HCT116 (cell line): ENCODE results near the gene DENND10. TPM values are rescaled to one million over a fixed set of nuclear protein-coding genes. Genes with fewer than 3 reads are reported as not detected.

ENCODE experiments used
- ATAC-seq: fragments of 200-7000 bp; cut with Tn5 transposase; 2 replicates; pipeline ENCODE4 v1.9.1; 2020; ENCODE audit warnings: mild to moderate bottlenecking, moderate library complexity
- BruUV-seq: library from RNA; stranded (reverse); fragments of 400-500 nt; replicated peaks from 2 replicates; lab custom pipeline; 2021; lab: Mats Ljungman, UMichigan
- CTCF ChIA-PET: fragments of 300-600 bp; sonication (Branson Sonifier 250); formaldehyde crosslinking; loops from one replicate; lab custom pipeline; 2021; ENCODE audit warnings: antibody characterized with exemption; lab: Charles Lee
- POLR2A ChIA-PET: fragments of 300-600, 350-600 bp; sonication (Branson Sonifier 250); formaldehyde crosslinking; loops from one replicate; lab custom pipeline; 2021; ENCODE audit warnings: antibody characterized with exemption; lab: Charles Lee
- RAD21 ChIA-PET, 2 experiments: fragments of 300-600 bp; sonication (Branson Sonifier 250); formaldehyde crosslinking; loops; one replicate each; lab custom pipeline; 2023; ENCODE audit warnings: low total read pairs in 2 of 2; ENCODE audit not compliant: uncharacterized antibody in 2 of 2, unreplicated experiment in 2 of 2, low non-redundant PET in 1 of 2; lab: Charles Lee
- DNase-seq: peaks from one replicate; pipeline ENCODE4 v3.0.0-alpha.2; 2010; ENCODE audit warnings: low read depth, low spot score
- H2AFZ ChIP-seq: fragments of 200-600 bp; shearing (Covaris generic), sonication (generic); 2 replicates; pipeline ENCODE4 v1.6.1; 2017; ENCODE audit warnings: low read depth, mixed run types, mixed read lengths, antibody characterized with exemption, low read length; ENCODE audit not compliant: poor library complexity, severe bottlenecking
- H3K27ac ChIP-seq: 2 replicates; pipeline ENCODE4 v1.5.1; 2012; ENCODE audit warnings: low read depth, low read length
- H3K27me3 ChIP-seq: fragments of 200-600 bp; sonication (generic); 2 replicates; pipeline ENCODE4 v1.6.1; 2016; ENCODE audit warnings: mixed run types, low read length, mixed read lengths; ENCODE audit not compliant: insufficient read depth
- H3K36me3 ChIP-seq, 2 experiments: fragments of 200-500 bp in 1 of 2; fragments of 200-600 bp in 1 of 2; sonication (Bioruptor generic) in 1 of 2; sonication (generic) in 1 of 2; 2 replicates each; pipeline versions ENCODE4 v1.5.1 to v1.6.1; 2014 to 2016; ENCODE audit warnings: low read length in 2 of 2, inconsistent platforms in 1 of 2, mixed read lengths in 1 of 2, mixed run types in 1 of 2; ENCODE audit not compliant: insufficient read depth in 2 of 2, control insufficient read depth in 1 of 2
- H3K4me1 ChIP-seq, 2 experiments: fragments of 200-600 bp in 1 of 2; sonication (generic) in 1 of 2; 2 replicates each; pipeline versions ENCODE4 v1.5.1 to v1.6.1; 2012 to 2017; ENCODE audit warnings: low read length in 2 of 2, inconsistent platforms in 1 of 2, mild to moderate bottlenecking in 1 of 2, mixed read lengths in 1 of 2, mixed run types in 1 of 2, moderate library complexity in 1 of 2; ENCODE audit not compliant: insufficient read depth in 2 of 2, control insufficient read depth in 1 of 2
- H3K4me2 ChIP-seq: fragments of 200-600 bp; sonication (generic); 2 replicates; pipeline ENCODE4 v1.6.1; 2017; ENCODE audit warnings: mixed run types, low read length, mixed read lengths
- H3K4me3 ChIP-seq, 2 experiments: fragments of 200-600 bp in 1 of 2; sonication (generic) in 1 of 2; replicated peaks in 1 of 2; 2 replicates each; pipeline ENCODE4 v1.5.1; 2011 to 2016; ENCODE audit warnings: low read length in 2 of 2, control low read depth in 1 of 2, low read depth in 1 of 2, mild to moderate bottlenecking in 1 of 2, mixed read lengths in 1 of 2, mixed run types in 1 of 2
- H3K79me2 ChIP-seq: fragments of 200-600 bp; sonication (generic); 2 replicates; pipeline ENCODE4 v1.6.1; 2017; ENCODE audit warnings: mild to moderate bottlenecking, mixed run types, low read length, moderate library complexity, mixed read lengths; ENCODE audit not compliant: insufficient read depth
- H3K9ac ChIP-seq: fragments of 200-600 bp; sonication (generic); 2 replicates; pipeline ENCODE4 v1.6.1; 2016; ENCODE audit warnings: low read length, mixed read lengths
- H3K9me2 ChIP-seq: fragments of 200-600 bp; sonication (generic), shearing (Covaris generic); 2 replicates; pipeline ENCODE4 v1.6.1; 2017; ENCODE audit warnings: mixed run types, mild to moderate bottlenecking, moderate library complexity; ENCODE audit not compliant: insufficient read depth
- H3K9me3 ChIP-seq, 2 experiments: fragments of 200-500 bp in 1 of 2; fragments of 200-600 bp in 1 of 2; sonication (Bioruptor generic) in 1 of 2; sonication (generic) in 1 of 2; 2 replicates each; pipeline ENCODE4 v1.6.1; 2014 to 2017; ENCODE audit warnings: low read length in 2 of 2, mixed read lengths in 2 of 2, inconsistent platforms in 1 of 2, low read depth in 1 of 2, mild to moderate bottlenecking in 1 of 2, mixed run types in 1 of 2, moderate library complexity in 1 of 2; ENCODE audit not compliant: control insufficient read depth in 1 of 2, insufficient read depth in 1 of 2
- H4K20me1 ChIP-seq: fragments of 200-600 bp; sonication (generic), shearing (Covaris generic); 2 replicates; pipeline ENCODE4 v1.6.1; 2017; ENCODE audit warnings: mixed run types, mild to moderate bottlenecking, moderate library complexity; ENCODE audit not compliant: insufficient read depth
- CBX3 ChIP-seq: IDR thresholded peaks from 2 replicates; pipeline ENCODE4 v1.6.1; 2012; ENCODE audit warnings: low read depth
- CEBPB ChIP-seq: IDR thresholded peaks from 2 replicates; pipeline ENCODE4 v1.6.1; 2012; ENCODE audit warnings: low read depth
- EGR1 ChIP-seq: IDR thresholded peaks from 2 replicates; pipeline ENCODE4 v1.6.1; 2012; ENCODE audit warnings: low read depth
- EZH2phosphoT487 ChIP-seq: fragments of 200-600 bp; IDR thresholded peaks from 2 replicates; pipeline ENCODE4 v1.6.1; 2018; ENCODE audit warnings: antibody characterized with exemption, borderline replicate concordance
- FOSL1 ChIP-seq: IDR thresholded peaks from 2 replicates; pipeline ENCODE4 v1.6.1; 2012; ENCODE audit warnings: low read depth
- JUND ChIP-seq: IDR thresholded peaks from 2 replicates; pipeline ENCODE4 v1.6.1; 2012
- POLR2A ChIP-seq: IDR thresholded peaks from 2 replicates; pipeline ENCODE4 v1.7.0; 2011; ENCODE audit warnings: borderline replicate concordance; ENCODE audit not compliant: insufficient read depth, insufficient read length; ENCODE audit errors: extremely low read depth
- POLR2AphosphoS5 ChIP-seq: IDR thresholded peaks from 2 replicates; pipeline ENCODE4 v1.6.1; 2011; ENCODE audit warnings: mild to moderate bottlenecking, low read depth, low read length, moderate library complexity
- RAD21 ChIP-seq: IDR thresholded peaks from 2 replicates; pipeline ENCODE4 v1.6.1; 2012; ENCODE audit warnings: low read depth, mild to moderate bottlenecking
- SP1 ChIP-seq: IDR thresholded peaks from 2 replicates; pipeline ENCODE4 v1.6.1; 2012; ENCODE audit warnings: low read depth
- SRF ChIP-seq: IDR thresholded peaks from 2 replicates; pipeline ENCODE4 v1.6.1; 2012; ENCODE audit warnings: low read depth
- TCF7L2 ChIP-seq: IDR thresholded peaks from 2 replicates; pipeline ENCODE4 v1.7.0; 2011; ENCODE audit warnings: borderline replicate concordance, inconsistent platforms; ENCODE audit not compliant: insufficient read depth, insufficient read length; ENCODE audit errors: extremely low read depth
- YY1 ChIP-seq: IDR thresholded peaks from 2 replicates; pipeline ENCODE4 v1.6.1; 2011; ENCODE audit warnings: low read length, low read depth, moderate library complexity, mild to moderate bottlenecking; ENCODE audit not compliant: insufficient replicate concordance; ENCODE audit errors: extremely low read depth
- ZNF274 ChIP-seq: fragments of 200-500 bp; sonication (Bioruptor generic); IDR thresholded peaks from 2 replicates; pipeline ENCODE4 v1.6.1; 2014; ENCODE audit warnings: mild to moderate bottlenecking, low read depth, low read length, inconsistent platforms
- intact Hi-C: fragments of 100-400 bp; cut with micrococcal nuclease; formaldehyde crosslinking; loops from 2 replicates; pipeline ENCODE4 v1.10.0; 2022
- total RNA-seq: library from RNA; stranded (reverse); gene quantifications from one replicate; pipeline ENCODE4 v1.2.1, GENCODE V29; 2021; ENCODE audit not compliant: unreplicated experiment
- TF ChIP-seq, protein P1 (sequence below), 3 experiments: fragments of 200-600 bp in 1 of 3; sonication (generic) in 1 of 3; IDR thresholded peaks in 2 of 3; conservative IDR thresholded peaks in 1 of 3; 2 replicates each; pipeline ENCODE4 v1.5.1; 2012 to 2017; ENCODE audit warnings: low read depth in 2 of 3, low read length in 2 of 3, antibody characterized with exemption in 1 of 3, borderline replicate concordance in 1 of 3, control low read depth in 1 of 3, mild to moderate bottlenecking in 1 of 3, mixed read lengths in 1 of 3, mixed run types in 1 of 3, moderate library complexity in 1 of 3; ENCODE audit not compliant: insufficient read depth in 1 of 3
- TF ChIP-seq, protein P2 (sequence below): IDR thresholded peaks from 2 replicates; pipeline ENCODE4 v1.6.1; 2011; ENCODE audit warnings: mild to moderate bottlenecking, low read length, moderate library complexity; ENCODE audit not compliant: insufficient replicate concordance; ENCODE audit errors: extremely low read depth
- TF ChIP-seq, protein P3 (sequence below): IDR thresholded peaks from 2 replicates; pipeline ENCODE4 v1.6.1; 2012
- TF ChIP-seq, protein P4 (sequence below): IDR thresholded peaks from 2 replicates; pipeline ENCODE4 v1.6.1; 2012; ENCODE audit warnings: low read depth
- TF ChIP-seq, protein P5 (sequence below): IDR thresholded peaks from 2 replicates; pipeline ENCODE4 v1.6.1; 2012

Gene DENND10
- total RNA-seq, 1 experiment from 2014 or later: 47.5 TPM

DNA sequence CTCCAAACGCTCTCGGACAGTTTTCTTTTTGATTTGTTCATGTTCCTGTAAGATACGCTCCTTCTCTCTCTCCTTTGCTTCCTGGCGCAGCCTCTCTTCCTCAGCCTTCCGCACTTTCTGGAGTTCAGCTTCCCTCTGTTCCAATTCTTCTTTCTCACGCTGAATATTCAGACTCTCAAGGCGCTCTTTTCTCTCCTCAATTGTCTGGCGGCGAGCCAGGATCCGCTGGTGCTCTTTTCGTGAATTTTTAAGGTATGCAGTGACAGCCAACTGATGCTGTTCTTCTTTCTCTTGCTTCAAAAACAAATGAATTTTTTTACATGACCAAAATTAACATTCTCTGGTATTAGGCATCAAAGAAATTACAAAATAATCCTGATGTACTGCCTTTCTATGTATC lies 45.9 kb upstream of the DENND10 start:
- intact Hi-C loops: no loop called here
- POLR2A ChIA-PET: interaction anchor here (1.1 kb wide), 1 partner anchor 25 kb away, joined by 3 read pairs; no protein-coding TSS in a partner anchor
- Histone ChIP-seq H2AFZ (no peak overlapping the region), H3K9me2 (no peaks in the 10 kb centered on the region), H4K20me1 (peaks cover 54% of the 10 kb centered on the region), H3K79me2 (peaks cover 100% of the 10 kb centered on the region), H3K4me2 (no peak overlapping the region), H3K4me1 (no peaks in the 10 kb centered on the region), H3K4me3 (no peak overlapping the region), H3K9ac (no peak overlapping the region), H3K36me3 (peaks cover 85 to 93% of the 10 kb centered on the region in 2 experiments), H3K27ac (no peak overlapping the region), H3K9me3 (no peaks in the 10 kb centered on the region), H3K27me3 (no peaks in the 10 kb centered on the region)
- no TSS peak for BruUV-seq
- RAD21 ChIA-PET: no interaction called here
- no peak for ATAC-seq
- no peak for DNase-seq
- TF ChIP-seq YY1: no peak
- TF ChIP-seq, protein P1, sequence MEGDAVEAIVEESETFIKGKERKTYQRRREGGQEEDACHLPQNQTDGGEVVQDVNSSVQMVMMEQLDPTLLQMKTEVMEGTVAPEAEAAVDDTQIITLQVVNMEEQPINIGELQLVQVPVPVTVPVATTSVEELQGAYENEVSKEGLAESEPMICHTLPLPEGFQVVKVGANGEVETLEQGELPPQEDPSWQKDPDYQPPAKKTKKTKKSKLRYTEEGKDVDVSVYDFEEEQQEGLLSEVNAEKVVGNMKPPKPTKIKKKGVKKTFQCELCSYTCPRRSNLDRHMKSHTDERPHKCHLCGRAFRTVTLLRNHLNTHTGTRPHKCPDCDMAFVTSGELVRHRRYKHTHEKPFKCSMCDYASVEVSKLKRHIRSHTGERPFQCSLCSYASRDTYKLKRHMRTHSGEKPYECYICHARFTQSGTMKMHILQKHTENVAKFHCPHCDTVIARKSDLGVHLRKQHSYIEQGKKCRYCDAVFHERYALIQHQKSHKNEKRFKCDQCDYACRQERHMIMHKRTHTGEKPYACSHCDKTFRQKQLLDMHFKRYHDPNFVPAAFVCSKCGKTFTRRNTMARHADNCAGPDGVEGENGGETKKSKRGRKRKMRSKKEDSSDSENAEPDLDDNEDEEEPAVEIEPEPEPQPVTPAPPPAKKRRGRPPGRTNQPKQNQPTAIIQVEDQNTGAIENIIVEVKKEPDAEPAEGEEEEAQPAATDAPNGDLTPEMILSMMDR (IDR thresholded peaks at IDR 0.05 in 2 of 3, conservative IDR thresholded peaks at IDR 0.05 in 1 of 3; ENCODE audit: borderline replicate concordance in 1 of 3, insufficient read depth in 1 of 3, low read depth in 2 of 3, low read length in 2 of 3): no peak
- no peak for TF ChIP-seq CBX3
- no peak for TF ChIP-seq JUND
- no peak for TF ChIP-seq SP1
- no peak for TF ChIP-seq EGR1
- TF ChIP-seq, protein P2, sequence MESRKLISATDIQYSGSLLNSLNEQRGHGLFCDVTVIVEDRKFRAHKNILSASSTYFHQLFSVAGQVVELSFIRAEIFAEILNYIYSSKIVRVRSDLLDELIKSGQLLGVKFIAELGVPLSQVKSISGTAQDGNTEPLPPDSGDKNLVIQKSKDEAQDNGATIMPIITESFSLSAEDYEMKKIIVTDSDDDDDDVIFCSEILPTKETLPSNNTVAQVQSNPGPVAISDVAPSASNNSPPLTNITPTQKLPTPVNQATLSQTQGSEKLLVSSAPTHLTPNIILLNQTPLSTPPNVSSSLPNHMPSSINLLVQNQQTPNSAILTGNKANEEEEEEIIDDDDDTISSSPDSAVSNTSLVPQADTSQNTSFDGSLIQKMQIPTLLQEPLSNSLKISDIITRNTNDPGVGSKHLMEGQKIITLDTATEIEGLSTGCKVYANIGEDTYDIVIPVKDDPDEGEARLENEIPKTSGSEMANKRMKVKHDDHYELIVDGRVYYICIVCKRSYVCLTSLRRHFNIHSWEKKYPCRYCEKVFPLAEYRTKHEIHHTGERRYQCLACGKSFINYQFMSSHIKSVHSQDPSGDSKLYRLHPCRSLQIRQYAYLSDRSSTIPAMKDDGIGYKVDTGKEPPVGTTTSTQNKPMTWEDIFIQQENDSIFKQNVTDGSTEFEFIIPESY: no peak
- TF ChIP-seq, protein P3, sequence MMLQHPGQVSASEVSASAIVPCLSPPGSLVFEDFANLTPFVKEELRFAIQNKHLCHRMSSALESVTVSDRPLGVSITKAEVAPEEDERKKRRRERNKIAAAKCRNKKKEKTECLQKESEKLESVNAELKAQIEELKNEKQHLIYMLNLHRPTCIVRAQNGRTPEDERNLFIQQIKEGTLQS: no peak
- TF ChIP-seq, protein P4, sequence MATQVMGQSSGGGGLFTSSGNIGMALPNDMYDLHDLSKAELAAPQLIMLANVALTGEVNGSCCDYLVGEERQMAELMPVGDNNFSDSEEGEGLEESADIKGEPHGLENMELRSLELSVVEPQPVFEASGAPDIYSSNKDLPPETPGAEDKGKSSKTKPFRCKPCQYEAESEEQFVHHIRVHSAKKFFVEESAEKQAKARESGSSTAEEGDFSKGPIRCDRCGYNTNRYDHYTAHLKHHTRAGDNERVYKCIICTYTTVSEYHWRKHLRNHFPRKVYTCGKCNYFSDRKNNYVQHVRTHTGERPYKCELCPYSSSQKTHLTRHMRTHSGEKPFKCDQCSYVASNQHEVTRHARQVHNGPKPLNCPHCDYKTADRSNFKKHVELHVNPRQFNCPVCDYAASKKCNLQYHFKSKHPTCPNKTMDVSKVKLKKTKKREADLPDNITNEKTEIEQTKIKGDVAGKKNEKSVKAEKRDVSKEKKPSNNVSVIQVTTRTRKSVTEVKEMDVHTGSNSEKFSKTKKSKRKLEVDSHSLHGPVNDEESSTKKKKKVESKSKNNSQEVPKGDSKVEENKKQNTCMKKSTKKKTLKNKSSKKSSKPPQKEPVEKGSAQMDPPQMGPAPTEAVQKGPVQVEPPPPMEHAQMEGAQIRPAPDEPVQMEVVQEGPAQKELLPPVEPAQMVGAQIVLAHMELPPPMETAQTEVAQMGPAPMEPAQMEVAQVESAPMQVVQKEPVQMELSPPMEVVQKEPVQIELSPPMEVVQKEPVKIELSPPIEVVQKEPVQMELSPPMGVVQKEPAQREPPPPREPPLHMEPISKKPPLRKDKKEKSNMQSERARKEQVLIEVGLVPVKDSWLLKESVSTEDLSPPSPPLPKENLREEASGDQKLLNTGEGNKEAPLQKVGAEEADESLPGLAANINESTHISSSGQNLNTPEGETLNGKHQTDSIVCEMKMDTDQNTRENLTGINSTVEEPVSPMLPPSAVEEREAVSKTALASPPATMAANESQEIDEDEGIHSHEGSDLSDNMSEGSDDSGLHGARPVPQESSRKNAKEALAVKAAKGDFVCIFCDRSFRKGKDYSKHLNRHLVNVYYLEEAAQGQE: no peak
- TF ChIP-seq EZH2phosphoT487: no peak
- TF ChIP-seq POLR2A: no peak
- TF ChIP-seq SRF: no peak
- no peak for TF ChIP-seq POLR2AphosphoS5
- TF ChIP-seq, protein P5, sequence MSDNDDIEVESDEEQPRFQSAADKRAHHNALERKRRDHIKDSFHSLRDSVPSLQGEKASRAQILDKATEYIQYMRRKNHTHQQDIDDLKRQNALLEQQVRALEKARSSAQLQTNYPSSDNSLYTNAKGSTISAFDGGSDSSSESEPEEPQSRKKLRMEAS: no peak
- no peak for TF ChIP-seq FOSL1
- TF ChIP-seq TCF7L2: no peak
- no peak for TF ChIP-seq ZNF274
- no peak for TF ChIP-seq CEBPB
- TF ChIP-seq RAD21: no peak
- CTCF ChIA-PET: no interaction called here
